D341Med (cell line): ENCODE data around the gene LYPD6B.

Experiments used
- DNase-seq: peaks from one replicate; pipeline ENCODE4 v3.0.0; 2012; ENCODE audit warnings: low spot score

Gene LYPD6B

GRCh38 chr2:149012545-149012944 lies 26.0 kb upstream of the LYPD6B start:
- DNase-seq: no peak

GRCh38 chr2:149015501-149015900 lies 23.0 kb upstream of the LYPD6B start:
- no peak for DNase-seq

DNA sequence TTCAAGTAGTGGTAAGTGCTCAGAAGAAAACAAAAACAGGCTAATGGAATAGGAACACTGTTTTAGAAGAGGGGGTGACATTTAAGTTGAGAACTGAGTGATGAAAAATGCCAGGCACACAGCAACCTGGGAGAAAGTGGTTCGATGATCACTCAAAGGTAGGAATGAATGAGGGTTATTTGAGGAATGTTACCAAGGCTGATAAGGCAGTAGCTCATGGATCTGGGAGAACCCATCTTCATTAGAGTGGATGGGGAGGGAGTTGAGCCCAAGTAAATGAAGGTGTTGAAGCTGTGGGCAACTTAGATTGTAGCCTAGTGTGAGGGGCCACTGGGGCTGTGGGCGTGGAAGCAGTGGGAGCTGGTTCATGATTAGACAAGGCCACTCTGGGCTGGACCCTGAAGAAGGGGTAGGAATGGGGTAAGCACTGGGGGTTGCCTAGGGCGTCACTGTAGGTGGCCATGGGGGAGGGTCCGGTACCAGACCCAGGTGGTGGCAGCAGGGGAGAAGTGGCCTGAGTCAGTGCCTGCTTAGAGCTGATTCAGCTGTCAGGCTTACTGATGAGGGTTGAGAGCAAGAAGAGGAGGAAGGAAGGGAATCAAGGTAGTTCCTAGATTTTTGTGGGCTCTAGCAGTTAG lies 22.5 kb upstream of the LYPD6B start:
- DNase-seq: no peak

DNA sequence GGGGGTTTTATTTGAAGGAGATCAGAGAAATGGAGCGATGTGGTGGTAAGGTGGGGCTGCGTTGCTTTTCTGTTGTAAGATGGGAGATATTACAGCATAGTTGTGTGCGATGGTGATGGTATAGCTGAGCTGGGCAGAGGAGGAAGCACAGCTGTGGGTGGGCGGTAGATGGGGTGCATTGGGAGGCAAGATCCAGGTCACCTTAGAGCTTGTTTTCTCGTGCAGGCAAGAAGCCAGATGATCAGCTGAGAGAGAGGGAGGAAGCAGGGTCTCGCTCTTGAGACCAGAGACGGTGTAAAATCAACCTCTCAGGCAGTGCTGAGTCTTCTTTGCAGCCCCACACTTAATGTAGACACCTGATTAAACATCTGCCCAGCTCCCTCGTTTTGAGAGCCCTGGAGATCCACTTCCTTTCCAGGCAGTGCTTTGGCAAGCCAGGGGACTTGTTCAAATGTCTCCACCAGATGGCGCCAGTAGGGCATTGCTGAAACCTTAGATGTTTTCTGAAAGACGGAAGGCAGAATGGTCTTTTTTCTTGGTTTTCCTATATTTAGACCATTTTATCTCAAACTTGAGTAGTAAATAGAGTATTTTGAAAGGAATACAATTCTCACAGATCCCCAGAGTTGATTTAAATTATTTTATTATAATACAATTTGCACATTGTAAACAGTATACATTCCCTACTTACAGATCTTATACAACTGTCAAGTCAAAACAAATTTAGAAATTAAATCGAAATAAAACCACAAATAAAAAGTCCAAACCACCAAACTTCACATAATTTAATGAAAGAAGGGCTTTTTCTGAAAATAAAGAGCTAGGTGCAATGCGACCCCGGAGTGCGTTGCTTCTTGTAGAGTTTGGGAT lies 21.1 kb upstream of the LYPD6B start:
- peak; percentile 72 for DNase-seq

DNA sequence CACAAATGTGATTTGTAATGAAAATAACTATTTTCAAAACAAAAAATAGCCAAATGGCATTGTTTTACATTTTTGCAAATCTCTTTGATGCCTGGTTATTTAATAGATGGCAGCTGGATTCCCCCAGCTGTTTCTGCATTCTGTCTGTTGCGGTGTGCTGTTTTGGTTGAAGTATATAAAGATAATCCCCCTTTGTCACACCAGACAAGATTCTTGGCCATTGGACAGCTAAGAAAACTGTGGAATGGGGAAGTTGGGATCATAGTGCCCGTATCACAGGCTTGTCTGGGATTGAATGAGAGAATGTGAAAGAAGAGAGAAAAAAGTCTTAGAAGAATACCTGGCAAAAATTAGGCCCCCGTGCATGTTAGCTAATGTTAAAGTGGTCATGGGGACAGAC lies 19.5 kb upstream of the LYPD6B start:
- DNase-seq: no peak

GRCh38 chr2:149019768-149020167 lies 18.7 kb upstream of the LYPD6B start:
- no peak for DNase-seq

DNA sequence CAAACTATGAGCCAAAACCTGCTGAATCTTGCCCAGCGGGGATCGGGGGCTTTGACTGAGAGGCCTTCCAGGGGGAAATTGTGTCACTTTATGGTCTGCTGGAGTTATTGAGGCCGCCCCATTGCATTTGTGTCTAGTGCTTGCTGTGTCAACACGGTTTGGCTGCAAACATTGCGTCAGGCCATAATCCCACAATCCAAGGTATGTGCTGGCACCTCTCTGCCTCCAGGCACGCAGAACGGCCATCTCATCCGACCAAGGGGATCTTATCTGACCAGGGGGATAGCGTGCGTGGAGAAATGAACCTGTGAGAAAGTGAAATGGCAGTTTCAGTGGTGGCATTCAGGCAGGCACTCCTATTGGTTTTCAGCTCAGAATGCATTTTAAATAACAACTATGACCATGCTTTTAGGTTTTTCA lies 18.1 kb upstream of the LYPD6B start:
- DNase-seq: no peak

DNA sequence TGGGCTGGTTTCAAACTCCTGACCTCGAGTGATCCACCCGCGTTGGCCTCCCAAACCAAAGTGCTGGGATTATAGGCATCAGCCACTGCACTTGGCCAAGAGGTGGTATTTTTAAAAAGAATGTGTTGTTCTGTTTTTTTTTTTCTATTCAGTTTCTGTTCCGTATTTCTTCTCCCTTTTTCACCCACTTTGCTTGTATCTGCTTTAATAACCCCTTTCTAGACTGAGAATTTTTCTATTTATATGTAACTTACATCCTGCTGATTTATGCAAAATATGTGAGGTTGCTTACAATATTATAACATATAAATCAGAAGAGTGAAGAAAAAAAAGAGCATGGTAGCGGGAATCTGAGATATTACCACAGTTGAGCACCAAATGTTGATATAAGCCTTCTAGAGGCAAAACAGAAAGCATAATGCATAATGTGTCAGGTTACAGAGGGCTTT lies 17.2 kb upstream of the LYPD6B start:
- DNase-seq: no peak

DNA sequence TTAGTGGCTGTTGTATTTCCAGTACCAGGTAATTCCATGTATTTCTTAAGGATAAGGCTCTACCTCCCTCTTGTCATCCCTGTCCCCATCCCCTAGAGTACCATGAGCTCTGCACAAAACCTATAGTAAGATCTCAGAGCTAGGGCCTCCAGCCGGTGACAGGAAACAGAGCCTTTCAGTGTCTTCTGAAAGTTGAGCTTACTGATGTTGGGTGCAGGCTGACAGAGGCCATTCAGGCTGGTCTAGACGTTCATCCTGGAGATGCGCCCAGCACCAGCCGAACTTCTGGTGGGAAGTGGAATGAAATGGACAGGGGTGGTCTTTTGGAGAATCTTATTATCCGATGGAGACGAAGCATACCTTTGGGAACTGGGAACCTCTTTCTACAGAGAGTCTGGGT lies 16.7 kb upstream of the LYPD6B start:
- DNase-seq: no peak

- DNase-seq: no peak
These were observed 15.4 kb upstream of the LYPD6B start for GRCh38 chr2:149023091-149023490.

DNA sequence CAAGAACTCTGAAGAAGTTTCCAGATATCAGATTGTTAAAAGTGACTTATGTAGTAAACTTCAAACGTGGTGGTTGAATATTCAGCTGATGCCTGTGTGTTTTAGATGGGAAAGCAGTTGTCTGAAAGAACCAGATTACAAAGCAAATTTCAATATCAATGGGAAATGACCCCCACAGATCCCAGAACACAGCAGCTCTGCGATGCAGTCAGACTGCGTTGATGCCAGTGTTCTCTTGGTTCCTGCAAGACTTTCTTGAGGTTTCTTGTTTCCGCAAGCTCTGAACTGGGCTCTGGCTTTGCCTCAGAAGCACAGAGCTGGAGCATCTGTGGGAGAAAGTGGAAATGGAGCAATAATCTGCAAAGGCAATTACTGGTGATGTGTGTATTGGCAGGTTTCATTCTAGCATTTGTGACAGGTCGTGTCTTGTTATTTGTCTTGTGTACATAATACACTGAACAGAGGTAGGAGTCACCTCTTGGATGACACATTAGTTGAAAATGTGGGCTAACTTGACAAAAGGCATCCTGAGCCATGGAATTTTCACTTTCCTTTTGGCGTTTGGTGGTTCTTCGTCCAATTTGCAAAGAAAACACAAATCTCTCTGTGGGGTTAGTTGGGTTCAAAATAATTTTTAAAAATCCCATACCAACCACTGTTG lies 10.8 kb upstream of the LYPD6B start:
- no peak for DNase-seq

DNA sequence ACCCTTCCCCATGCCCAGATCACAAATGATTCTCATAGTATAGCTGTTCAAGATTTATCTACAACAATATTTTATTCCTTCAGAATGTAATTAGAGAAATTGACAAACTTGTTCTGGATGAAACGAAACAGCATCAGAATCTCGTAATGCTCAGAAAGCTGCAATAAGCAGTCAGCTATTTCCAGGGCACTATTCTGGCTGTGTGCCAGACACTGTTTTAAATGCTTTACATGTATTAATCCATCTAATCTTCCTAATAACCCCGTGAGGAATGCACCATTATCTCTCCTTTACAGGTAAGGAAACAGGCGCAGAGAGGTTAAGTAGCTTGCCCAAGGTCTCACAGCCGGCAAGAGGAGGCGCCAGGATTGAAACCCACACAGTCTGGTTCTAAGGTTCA lies 10.1 kb upstream of the LYPD6B start:
- no peak for DNase-seq

DNA sequence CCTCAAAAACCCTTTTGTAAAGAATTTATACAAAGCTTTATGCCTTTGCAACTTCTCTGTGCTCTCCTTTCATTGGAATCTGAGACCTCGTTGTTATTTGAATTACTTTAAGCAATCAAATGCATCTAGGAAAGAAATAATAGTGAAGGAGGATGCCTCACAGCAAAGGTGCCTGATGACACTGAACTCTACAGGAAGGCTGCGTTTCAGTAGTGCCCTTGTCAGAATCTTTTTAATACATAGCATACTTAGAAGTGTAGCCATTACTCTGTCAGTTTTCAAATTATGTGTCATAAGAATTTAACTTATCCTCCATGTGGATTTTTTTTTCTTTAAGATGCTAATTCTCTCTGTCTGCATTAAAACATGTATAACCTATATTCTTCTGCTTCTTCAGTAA lies 9.6 kb upstream of the LYPD6B start:
- no peak for DNase-seq

DNA sequence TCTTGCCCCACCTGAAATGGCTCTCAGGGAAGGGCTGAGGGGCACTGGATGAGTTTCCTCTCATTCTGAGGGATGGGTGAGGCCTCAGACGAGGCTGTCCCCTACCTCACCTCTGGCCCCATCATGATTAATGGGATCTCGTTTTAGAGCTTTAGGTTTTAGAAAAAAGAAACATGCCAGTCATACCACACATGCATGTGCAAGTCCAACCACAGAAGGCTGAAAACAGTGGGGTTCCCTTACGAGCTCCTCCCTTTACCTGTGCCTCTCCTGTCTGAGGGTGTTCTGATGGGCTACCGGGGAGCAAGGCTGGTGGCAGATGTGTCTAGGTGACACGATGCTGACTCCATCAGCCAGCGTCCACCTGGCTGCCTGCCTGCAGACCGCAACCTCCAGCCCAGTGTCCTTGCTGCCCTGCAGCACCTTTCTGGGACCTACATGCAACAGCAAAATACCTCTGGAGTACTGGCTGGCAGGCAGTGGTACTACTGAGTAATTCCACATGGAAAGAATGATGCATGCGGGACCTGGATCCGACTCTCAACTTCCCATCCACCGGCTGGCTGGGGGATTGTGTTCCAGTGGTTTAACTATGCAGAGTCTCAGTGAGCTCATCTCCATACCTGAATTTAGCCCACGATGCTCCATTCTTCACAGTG lies 9.1 kb upstream of the LYPD6B start:
- no peak for DNase-seq

- DNase-seq: no peak
These were observed 7.1 kb upstream of the LYPD6B start for GRCh38 chr2:149031396-149031795.

DNA sequence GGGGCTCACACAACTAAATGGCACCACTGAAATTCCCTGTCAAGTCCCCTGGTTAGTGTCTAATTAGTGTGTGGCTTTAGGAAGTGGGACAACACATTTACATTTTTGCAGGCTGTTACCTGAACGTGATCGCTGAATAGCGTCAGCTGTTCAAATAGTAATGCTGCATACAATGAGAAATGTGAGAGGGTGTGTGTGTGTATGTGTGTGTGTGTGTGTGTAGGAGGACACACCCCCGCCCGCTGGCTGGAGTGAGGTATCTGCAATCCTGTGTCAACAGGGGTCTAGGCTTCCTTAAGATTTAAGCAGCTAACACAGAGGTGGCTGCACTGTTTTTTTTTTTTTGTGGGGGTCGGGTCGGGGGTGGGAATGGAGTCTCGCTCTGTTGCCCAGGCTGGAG lies 4.8 kb upstream of the LYPD6B start:
- DNase-seq: no peak

DNA sequence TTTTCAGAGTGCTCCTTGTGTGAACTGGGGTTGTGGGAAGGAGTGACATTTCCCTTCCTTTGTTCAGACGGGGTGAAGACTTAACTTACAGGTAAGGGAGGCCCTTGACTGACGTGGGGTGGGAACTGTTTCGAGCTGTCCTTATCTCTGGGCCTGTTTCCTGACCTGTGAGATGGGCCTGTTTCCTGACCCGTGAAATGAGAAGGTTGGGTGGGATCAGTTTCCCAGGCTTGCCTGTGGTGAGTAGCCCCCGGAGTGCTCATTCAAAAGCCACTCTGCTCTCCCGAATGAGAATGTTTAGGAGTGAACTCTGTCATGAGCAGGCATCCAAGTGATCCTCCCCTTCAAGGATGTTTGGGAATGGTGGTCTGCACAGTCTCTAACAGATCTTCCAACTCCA lies 4.1 kb upstream of the LYPD6B start:
- no peak for DNase-seq

DNA sequence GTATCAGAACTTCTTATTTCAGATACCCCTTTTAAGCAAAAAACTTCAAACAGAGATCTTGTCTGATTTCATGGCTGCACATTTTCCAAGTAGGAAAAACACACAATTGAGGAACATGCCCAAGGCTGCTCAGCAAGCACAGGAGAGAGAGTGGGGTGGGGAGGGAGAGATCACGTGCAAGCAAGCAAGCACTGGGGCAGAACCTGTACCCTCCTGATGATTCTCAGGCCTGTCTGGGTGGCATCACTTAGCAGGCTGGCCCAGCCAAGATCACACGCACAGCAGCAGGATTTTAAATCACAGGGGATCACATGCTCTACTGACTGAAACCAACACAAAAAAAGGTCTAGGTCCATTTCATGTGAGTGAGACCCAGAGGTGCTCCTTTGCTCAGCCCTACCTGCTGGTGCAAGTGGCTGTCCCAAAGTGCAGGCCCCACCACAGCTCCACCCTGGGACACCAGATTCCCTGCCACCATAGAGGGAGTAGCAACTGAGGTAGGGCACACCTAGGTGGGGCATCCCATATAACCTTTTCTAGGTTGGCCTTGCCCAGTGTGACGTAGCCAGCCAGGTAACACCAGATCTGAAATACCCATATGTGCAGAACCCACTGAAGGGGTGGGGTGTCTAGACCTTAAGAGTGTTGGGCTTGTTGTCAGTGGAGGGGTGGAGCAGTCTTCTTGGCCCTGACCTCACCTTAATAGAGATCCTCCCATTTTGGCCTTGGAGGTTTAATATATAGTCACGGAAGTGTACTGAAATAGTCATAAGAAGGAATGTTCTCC lies 1.8 kb upstream of the LYPD6B start:
- no peak for DNase-seq

- no peak for DNase-seq
These were observed 648 bp upstream of the LYPD6B start for GRCh38 chr2:149037851-149038250.

- DNase-seq: no peak
These were observed 770 bp downstream of the LYPD6B start for GRCh38 chr2:149039213-149039724.

DNA sequence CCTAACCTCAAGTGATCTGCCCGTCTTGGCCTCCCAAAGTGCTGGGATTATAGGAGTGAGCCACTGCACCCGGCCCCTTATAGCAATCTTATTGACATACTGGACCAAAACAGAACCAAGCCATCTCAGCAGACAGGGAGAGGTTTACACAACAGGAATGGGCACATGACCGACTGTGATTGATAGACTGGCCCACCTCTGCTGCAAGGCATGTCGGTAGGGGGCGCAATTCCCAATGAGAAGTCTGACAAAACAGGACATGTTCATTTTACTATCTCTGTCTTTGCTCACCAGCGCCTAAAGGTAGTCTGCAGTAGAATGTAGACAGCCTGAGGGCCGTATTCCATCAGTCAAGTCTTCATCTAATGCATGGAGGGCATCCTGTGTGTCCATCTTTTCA lies 2.0 kb downstream of the LYPD6B start:
- peak; percentile 44 for DNase-seq

DNA sequence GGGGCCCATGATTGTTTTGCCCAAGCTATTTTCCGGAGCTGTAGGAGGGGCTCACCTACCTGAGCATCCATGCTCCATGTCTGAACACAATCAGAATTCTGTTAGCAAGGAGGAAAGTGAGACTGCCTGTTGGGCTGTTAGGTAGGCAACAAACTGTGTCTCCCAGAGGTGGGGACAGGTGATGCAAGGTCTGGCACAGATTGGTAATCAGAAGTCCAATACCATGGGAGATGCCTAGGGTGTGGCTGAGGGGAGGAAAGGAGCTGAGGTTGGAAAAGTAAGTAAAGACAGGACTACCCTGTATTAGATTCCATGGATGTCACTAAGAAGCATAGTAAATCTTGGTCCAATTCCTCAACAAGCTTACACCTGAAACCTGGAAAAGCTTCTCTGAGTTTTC lies 3.0 kb downstream of the LYPD6B start:
- no peak for DNase-seq
